HepG2 (cell line): ENCODE results near the gene ME2. TPM values are rescaled to one million over a fixed set of nuclear protein-coding genes. Genes with fewer than 3 reads are reported as not detected.

Source experiments
- BORCS8-MEF2B ChIP-seq: sonication (generic); formaldehyde crosslinking; IDR thresholded peaks from 2 replicates; pipeline ENCODE4 v1.8.0; 2022; ENCODE audit warnings: mild to moderate bottlenecking, missing genetic modification reagents
- E2F1 ChIP-seq: sonication (generic); formaldehyde crosslinking; IDR thresholded peaks from 2 replicates; pipeline ENCODE4 v1.5.0; 2020; ENCODE audit warnings: missing genetic modification reagents
- EEA1 ChIP-seq: sonication (generic); formaldehyde crosslinking; IDR thresholded peaks from 2 replicates; pipeline ENCODE4 v1.5.1; 2020; ENCODE audit warnings: mild to moderate bottlenecking, missing genetic modification reagents, borderline replicate concordance
- HES4 ChIP-seq: sonication (generic); formaldehyde crosslinking; IDR thresholded peaks from 2 replicates; pipeline ENCODE4 v1.9.0; 2021; ENCODE audit warnings: mild to moderate bottlenecking, missing genetic modification reagents, borderline replicate concordance
- HNRNPK ChIP-seq: fragments of 200-400 bp; formaldehyde crosslinking; IDR thresholded peaks from 2 replicates; pipeline ENCODE4 v1.6.1; 2018; ENCODE audit warnings: low read length, low read depth, moderate library complexity, mild to moderate bottlenecking; ENCODE audit not compliant: poor library complexity, severe bottlenecking
- KDM2A ChIP-seq: sonication (generic); formaldehyde crosslinking; IDR thresholded peaks from 2 replicates; pipeline ENCODE4 v1.4.0; 2020; ENCODE audit warnings: low read depth, missing genetic modification reagents, borderline replicate concordance
- MXD4 ChIP-seq: IDR thresholded peaks from 2 replicates; pipeline ENCODE4 v1.6.1; 2016; ENCODE audit warnings: mild to moderate bottlenecking, missing biosample characterization, missing genetic modification reagents
- NFATC3 ChIP-seq: sonication (generic); formaldehyde crosslinking; IDR thresholded peaks from 2 replicates; pipeline ENCODE4 v1.5.1; 2020; ENCODE audit warnings: mild to moderate bottlenecking, missing genetic modification reagents
- PHF8 ChIP-seq: sonication (generic); formaldehyde crosslinking; IDR thresholded peaks from 2 replicates; pipeline ENCODE4 v1.5.0; 2020; ENCODE audit warnings: missing genetic modification reagents
- THYN1 ChIP-seq: sonication (generic); formaldehyde crosslinking; IDR thresholded peaks from 2 replicates; pipeline ENCODE4 v1.8.1; 2023; ENCODE audit warnings: low read depth, mild to moderate bottlenecking, moderate library complexity, missing genetic modification reagents, borderline replicate concordance
- ZBTB26 ChIP-seq: IDR thresholded peaks from 2 replicates; pipeline ENCODE4 v1.6.1; 2016; ENCODE audit warnings: missing compliant biosample characterization, missing genetic modification reagents, borderline replicate concordance
- ZFP90 ChIP-seq: sonication (generic); formaldehyde crosslinking; IDR thresholded peaks from 2 replicates; pipeline ENCODE4 v1.8.0; 2022; ENCODE audit warnings: missing genetic modification reagents, mild to moderate bottlenecking, inconsistent platforms, borderline replicate concordance
- ZFY ChIP-seq: sonication (generic); formaldehyde crosslinking; IDR thresholded peaks from 2 replicates; pipeline ENCODE4 v1.4.0; 2020; ENCODE audit warnings: missing genetic modification reagents
- ZNF614 ChIP-seq: IDR thresholded peaks from 2 replicates; pipeline ENCODE4 v1.6.1; 2018; ENCODE audit warnings: missing biosample characterization, missing genetic modification reagents, inconsistent platforms, borderline replicate concordance
- polyA plus RNA-seq, 8 experiments: library from polyadenylated mRNA; depleted of rRNA in 3 of 8; stranded (reverse) in 7 of 8; unstranded in 1 of 8; fragments of >200 nt; fragmentation: Illumina TruSeq in 4 of 8; extraction: Trizol in 4 of 8; gene quantifications; 2 replicates each; pipeline versions ENCODE4 v1.2.1 to v1.2.3, GENCODE V29; 2011 to 2016; ENCODE audit warnings: low read depth in 4 of 8, missing spikeins in 1 of 8, mixed read lengths in 1 of 8; ENCODE audit not compliant: insufficient read depth in 1 of 8
- total RNA-seq, 5 experiments: library from RNA; depleted of rRNA; stranded (reverse); fragments of >200 nt; fragmentation: Illumina TruSeq; extraction: Trizol; gene quantifications; 2 replicates each; pipeline ENCODE4 v1.2.3, GENCODE V29; 2016; ENCODE audit warnings: low read depth in 1 of 5
- TF ChIP-seq, protein P1 (sequence below), 2 experiments: fragments of 450-650 bp in 1 of 2; sonication (generic) in 1 of 2; formaldehyde crosslinking; IDR thresholded peaks; 2 replicates each; pipeline versions ENCODE4 v1.5.0 to v1.8.0; 2020 to 2022; ENCODE audit warnings: mild to moderate bottlenecking in 1 of 2, missing genetic modification reagents in 1 of 2
- TF ChIP-seq, protein P2 (sequence below): sonication (generic); formaldehyde crosslinking; IDR thresholded peaks from 2 replicates; pipeline ENCODE4 v1.5.0; 2020; ENCODE audit warnings: missing genetic modification reagents

The ME2 gene
- total and polyA plus RNA-seq, 2 of the 13 experiments (the other 11 are each of a cell fraction or from before 2014, with no cell fraction given): 17.3 to 20.6 TPM

DNA sequence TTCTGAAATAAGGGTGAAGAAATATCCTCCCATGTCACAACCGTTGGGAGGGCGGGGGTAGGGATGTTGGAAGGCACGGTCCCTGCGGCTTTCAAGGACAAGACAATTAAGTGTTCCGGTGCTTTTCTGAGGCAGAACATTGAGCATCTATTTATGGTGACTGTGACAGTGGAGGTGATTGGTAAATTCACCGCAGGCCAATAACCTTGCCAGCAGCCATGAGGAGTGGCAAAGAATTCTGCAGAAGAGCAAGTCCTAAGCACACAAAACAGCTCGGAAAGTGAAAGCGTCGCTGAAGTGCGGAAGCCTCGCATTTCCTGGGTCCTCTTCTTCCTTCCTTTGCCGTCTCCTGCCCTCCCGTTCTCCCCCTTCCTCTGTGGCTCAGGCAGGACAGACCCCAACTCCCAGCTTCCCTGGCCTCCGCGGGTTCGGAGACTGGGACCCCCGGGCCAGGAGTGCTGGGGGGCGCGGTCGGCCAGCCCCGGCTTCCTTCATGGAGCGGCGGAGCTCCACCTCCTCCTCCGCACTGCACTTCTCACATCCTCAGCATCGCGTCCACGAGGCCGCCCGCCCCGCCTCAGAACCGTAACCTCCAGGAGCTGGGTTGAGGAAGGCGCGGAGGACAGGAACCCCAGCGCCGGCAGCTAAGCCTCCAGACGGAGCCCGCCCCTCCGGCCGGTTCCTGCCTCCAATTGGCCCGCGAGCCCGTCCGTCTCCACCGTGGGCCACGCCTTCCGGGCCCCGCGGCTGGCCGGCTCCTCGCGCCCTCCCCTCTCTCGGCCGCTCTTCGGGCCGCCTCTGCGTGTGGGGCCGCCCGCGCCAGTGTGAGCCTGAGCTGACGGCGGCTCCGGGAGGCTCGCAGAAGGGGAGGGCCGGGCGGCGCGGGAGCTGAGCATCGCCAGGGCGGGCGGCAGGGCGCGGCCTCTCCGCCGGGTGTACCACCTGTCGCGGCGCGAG, at the start of gene ME2 (continued):
- TF ChIP-seq HES4 (CRISPR knock-in tag) (peak; percentile 85), ZFY (peak; percentile 92), KDM2A (CRISPR knock-in tag) (peak; percentile 68; the same call in 1 of the 2 replicates), E2F1 (CRISPR knock-in tag) (0 out of 2 replicates have a peak, but pooled peaks have one; percentile 34), ZFP90 (peak; percentile 56; the same call in 1 of the 2 replicates), ZNF614 (CRISPR knock-in tag) (peak; percentile 20; the same call in 1 of the 2 replicates), BORCS8-MEF2B (CRISPR knock-in tag) (0 out of 2 replicates have a peak, but pooled peaks have one; percentile 13), THYN1 (CRISPR knock-in tag) (no peak), ZBTB26 (CRISPR knock-in tag) (no peak; the same call in 1 of the 2 replicates), HNRNPK (peak; percentile 67), MXD4 (CRISPR knock-in tag) (no peak), PHF8 (CRISPR knock-in tag) (peak; percentile 77), EEA1 (CRISPR knock-in tag) (0 out of 2 replicates have a peak, but pooled peaks have one; percentile 38), NFATC3 (CRISPR knock-in tag) (no peak)
- TF ChIP-seq, protein P1, sequence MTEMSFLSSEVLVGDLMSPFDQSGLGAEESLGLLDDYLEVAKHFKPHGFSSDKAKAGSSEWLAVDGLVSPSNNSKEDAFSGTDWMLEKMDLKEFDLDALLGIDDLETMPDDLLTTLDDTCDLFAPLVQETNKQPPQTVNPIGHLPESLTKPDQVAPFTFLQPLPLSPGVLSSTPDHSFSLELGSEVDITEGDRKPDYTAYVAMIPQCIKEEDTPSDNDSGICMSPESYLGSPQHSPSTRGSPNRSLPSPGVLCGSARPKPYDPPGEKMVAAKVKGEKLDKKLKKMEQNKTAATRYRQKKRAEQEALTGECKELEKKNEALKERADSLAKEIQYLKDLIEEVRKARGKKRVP (CRISPR knock-in tag; IDR thresholded peaks at IDR 0.05): peak in 1 of 2 experiments; percentile 62; a peak in 1 of 4 replicates
- TF ChIP-seq, protein P2, sequence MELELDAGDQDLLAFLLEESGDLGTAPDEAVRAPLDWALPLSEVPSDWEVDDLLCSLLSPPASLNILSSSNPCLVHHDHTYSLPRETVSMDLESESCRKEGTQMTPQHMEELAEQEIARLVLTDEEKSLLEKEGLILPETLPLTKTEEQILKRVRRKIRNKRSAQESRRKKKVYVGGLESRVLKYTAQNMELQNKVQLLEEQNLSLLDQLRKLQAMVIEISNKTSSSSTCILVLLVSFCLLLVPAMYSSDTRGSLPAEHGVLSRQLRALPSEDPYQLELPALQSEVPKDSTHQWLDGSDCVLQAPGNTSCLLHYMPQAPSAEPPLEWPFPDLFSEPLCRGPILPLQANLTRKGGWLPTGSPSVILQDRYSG (CRISPR knock-in tag): 0 out of 2 replicates have a peak, but pooled peaks have one; percentile 78
